ENCODE results near the gene FOXN4. TPM values are rescaled to one million over a fixed set of nuclear protein-coding genes. Genes with fewer than 3 reads are reported as not detected.

FOXN4 gene
- total RNA-seq, 2 donors from 2014 or later: 0.27 to 4.8 TPM

DNA sequence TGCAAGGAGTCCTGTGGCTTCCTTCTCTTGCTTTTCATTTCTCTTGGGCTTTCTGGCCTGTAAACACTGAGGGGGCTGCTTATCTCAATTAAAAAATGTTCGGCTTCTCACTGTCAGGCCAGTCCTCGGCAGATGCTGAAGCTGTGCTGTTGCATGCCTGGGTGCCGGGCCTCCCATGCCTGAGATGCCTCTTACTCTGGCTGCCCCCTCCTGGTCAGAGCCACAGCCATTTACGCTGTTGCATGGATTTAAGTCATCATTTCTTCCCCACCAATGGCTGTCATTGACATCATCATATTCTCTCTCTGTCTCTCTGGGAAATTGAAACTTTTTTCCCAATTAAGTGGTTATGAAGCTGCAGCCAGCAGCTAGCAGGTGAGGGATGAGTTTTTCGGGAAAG lies 53.7 kb downstream of the FOXN4 start:
- WGBS: 88% methylated on average over 5 of the region's 5 CpGs
- no peak overlapping the region for H3K27ac ChIP-seq
- H3K27me3 ChIP-seq (replicated peaks; ENCODE audit: insufficient read depth): no peaks in the 10 kb centered on the region
- no peaks in the 10 kb centered on the region for H3K9me3 ChIP-seq
- intact Hi-C loops (cut with DNase I): no loop called here
- H3K36me3 ChIP-seq: peaks cover 0 to 4% of the 10 kb centered on the region in 2 donors
- no peaks in the 10 kb centered on the region for H3K4me1 ChIP-seq (replicated peaks)
- DNase-seq (ENCODE audit: low spot score): no peak
- TF ChIP-seq POLR2A (IDR thresholded peaks at IDR 0.05) (no peak), POLR2AphosphoS5 (IDR thresholded peaks at IDR 0.05) (no peak)
- TF ChIP-seq, protein P1, sequence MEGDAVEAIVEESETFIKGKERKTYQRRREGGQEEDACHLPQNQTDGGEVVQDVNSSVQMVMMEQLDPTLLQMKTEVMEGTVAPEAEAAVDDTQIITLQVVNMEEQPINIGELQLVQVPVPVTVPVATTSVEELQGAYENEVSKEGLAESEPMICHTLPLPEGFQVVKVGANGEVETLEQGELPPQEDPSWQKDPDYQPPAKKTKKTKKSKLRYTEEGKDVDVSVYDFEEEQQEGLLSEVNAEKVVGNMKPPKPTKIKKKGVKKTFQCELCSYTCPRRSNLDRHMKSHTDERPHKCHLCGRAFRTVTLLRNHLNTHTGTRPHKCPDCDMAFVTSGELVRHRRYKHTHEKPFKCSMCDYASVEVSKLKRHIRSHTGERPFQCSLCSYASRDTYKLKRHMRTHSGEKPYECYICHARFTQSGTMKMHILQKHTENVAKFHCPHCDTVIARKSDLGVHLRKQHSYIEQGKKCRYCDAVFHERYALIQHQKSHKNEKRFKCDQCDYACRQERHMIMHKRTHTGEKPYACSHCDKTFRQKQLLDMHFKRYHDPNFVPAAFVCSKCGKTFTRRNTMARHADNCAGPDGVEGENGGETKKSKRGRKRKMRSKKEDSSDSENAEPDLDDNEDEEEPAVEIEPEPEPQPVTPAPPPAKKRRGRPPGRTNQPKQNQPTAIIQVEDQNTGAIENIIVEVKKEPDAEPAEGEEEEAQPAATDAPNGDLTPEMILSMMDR (IDR thresholded peaks at IDR 0.05): no peak
- H3K4me3 ChIP-seq: no peak overlapping the region

DNA sequence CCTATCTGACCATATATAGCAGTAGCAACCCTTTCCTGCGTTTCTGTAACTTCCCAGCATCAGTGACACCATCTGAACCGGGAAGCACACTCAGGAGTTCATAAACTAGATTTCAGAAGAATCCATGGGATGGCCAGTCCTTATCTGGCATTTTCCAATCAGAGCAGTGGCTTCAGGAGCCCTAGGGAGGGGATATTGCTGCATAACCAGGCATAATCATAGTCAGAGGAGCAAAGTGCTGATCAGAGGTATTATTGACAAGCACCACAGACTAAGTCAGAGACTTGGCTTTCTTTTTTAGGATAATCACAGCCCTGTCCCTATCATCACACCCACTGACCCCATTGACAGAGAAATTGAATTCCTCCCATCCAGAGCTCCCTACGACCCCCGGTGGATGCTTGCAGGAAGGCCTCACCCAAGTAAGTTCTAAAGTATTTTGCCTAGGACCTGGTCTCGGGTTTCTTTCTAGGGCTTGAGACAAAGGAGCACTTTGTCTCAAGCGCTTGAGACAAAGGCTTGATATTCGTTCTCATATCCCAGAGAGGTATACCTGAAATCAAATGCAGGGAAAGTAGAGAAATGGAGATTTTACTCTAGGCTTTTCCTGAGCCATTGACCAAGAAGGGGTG lies 55.1 kb downstream of the FOXN4 start:
- H3K36me3 ChIP-seq: peaks cover 0 to 4% of the 10 kb centered on the region in 2 donors
- WGBS: 94% methylated on average over 7 of the region's 7 CpGs

DNA sequence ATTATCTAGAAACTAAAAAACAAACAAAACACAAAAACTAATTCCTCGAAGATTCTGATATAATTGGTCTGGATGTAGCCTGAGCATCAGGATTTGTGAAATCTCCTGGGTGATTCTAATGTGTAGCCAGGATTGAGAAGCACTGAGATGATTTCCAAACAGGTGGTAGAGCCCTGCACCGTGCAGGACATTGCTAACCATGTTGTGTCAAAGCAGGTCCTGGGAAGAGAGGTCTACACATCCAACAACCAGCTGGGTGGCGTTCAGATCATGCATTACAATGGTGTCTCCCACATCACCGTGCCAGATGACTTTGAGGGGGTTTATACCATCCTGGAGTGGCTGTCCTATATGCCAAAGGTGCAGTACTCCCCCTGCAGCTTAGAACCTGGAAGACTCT lies 56.3 kb downstream of the FOXN4 start:
- WGBS: 89% methylated on average over 4 of the region's 4 CpGs
- no peak overlapping the region for H3K27ac ChIP-seq
- no peaks in the 10 kb centered on the region for H3K4me1 ChIP-seq (replicated peaks)
- intact Hi-C loops (cut with DNase I): no loop called here
- H3K36me3 ChIP-seq: peaks cover 0 to 4% of the 10 kb centered on the region in 2 donors
- TF ChIP-seq POLR2AphosphoS5 (IDR thresholded peaks at IDR 0.05) (no peak), POLR2A (IDR thresholded peaks at IDR 0.05) (no peak)
- TF ChIP-seq, protein P1 (IDR thresholded peaks at IDR 0.05): no peak
- no peaks in the 10 kb centered on the region for H3K9me3 ChIP-seq
- H3K4me3 ChIP-seq: no peak overlapping the region
- H3K27me3 ChIP-seq (replicated peaks; ENCODE audit: insufficient read depth): no peaks in the 10 kb centered on the region
- no peak for DNase-seq (ENCODE audit: low spot score)

More for the DNA sequence above, 55.1 kb downstream of the FOXN4 start:
- no peak overlapping the region for H3K27ac ChIP-seq
- TF ChIP-seq POLR2A (IDR thresholded peaks at IDR 0.05) (no peak), POLR2AphosphoS5 (IDR thresholded peaks at IDR 0.05) (no peak)
- TF ChIP-seq, protein P1 (IDR thresholded peaks at IDR 0.05): no peak
- no peak overlapping the region for H3K4me3 ChIP-seq
- H3K4me1 ChIP-seq (replicated peaks): no peaks in the 10 kb centered on the region
- no peak for DNase-seq (ENCODE audit: low spot score)
- intact Hi-C loops (cut with DNase I): no loop called here
- H3K9me3 ChIP-seq: no peaks in the 10 kb centered on the region
- H3K27me3 ChIP-seq (replicated peaks; ENCODE audit: insufficient read depth): no peaks in the 10 kb centered on the region

DNA sequence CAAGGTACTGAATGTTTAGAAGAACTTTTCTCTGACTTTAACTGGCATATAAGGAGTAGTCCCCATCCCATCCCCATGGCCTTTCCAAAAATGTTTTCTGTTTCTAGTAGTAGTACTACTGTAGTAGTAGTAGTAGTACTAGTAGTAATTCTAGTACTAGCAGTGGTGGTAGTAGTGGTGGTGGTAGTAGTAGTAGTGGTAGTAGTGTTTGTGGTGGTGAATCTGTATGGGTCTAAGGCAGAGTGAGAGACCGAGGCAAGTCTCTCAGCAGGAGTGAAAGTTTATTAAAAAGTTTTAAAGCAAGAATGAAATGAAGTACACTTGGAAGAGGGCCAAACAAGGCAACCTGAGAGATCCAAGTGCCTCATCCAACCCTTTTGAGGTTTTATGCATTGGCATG lies 58.6 kb downstream of the FOXN4 start:
- no peaks in the 10 kb centered on the region for H3K4me1 ChIP-seq (replicated peaks)
- no peak overlapping the region for H3K27ac ChIP-seq
- no peaks in the 10 kb centered on the region for H3K9me3 ChIP-seq
- no peak for DNase-seq (ENCODE audit: low spot score)
- 38% methylated on average over 1 of the region's 1 CpG for WGBS
- H3K27me3 ChIP-seq (replicated peaks; ENCODE audit: insufficient read depth): no peaks in the 10 kb centered on the region
- no peaks in the 10 kb centered on the region for H3K36me3 ChIP-seq
- H3K4me3 ChIP-seq: no peak overlapping the region
- intact Hi-C loops (cut with DNase I): no loop called here
- TF ChIP-seq POLR2A (IDR thresholded peaks at IDR 0.05) (no peak), POLR2AphosphoS5 (IDR thresholded peaks at IDR 0.05) (no peak)
- TF ChIP-seq, protein P1 (IDR thresholded peaks at IDR 0.05): no peak
